GM12864 (cell line): ENCODE results near the gene SEMA7A.

ENCODE experiments used
- DNase-seq: peaks from one replicate; pipeline ENCODE4 v3.0.0-alpha.2; 2011; ENCODE audit warnings: low read depth
- H3K4me3 ChIP-seq: 2 replicates; pipeline ENCODE4 v1.5.1; 2011; ENCODE audit warnings: mild to moderate bottlenecking, low read depth, low read length, control low read depth
- TF ChIP-seq, protein P1 (sequence below): IDR thresholded peaks from 2 replicates; pipeline ENCODE4 v1.5.1; 2011; ENCODE audit warnings: low read depth, mild to moderate bottlenecking, moderate library complexity, low read length, control low read depth, inconsistent platforms; ENCODE audit errors: missing control alignments

Gene SEMA7A

DNA sequence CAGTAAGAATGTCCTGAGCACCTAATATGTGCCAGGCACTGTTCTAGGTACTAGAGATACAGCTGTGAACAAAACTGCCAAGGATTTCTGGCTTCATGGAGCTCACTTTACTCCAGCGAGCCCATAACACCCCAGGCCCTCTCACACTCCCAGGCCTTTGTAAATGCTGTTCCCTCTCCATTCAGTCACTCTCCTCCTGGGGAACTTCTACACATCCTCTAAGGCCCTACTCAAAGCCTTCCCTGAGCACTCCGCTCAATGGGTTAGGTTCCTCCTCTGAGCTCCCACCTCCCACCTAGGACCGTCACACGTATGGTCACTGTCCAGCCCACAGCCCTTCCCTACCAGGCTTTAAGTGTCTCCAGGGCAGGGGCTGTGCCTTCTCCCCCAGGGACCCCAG lies 27.2 kb downstream of the SEMA7A start:
- H3K4me3 ChIP-seq = no peak overlapping the region
- TF ChIP-seq, protein P1, sequence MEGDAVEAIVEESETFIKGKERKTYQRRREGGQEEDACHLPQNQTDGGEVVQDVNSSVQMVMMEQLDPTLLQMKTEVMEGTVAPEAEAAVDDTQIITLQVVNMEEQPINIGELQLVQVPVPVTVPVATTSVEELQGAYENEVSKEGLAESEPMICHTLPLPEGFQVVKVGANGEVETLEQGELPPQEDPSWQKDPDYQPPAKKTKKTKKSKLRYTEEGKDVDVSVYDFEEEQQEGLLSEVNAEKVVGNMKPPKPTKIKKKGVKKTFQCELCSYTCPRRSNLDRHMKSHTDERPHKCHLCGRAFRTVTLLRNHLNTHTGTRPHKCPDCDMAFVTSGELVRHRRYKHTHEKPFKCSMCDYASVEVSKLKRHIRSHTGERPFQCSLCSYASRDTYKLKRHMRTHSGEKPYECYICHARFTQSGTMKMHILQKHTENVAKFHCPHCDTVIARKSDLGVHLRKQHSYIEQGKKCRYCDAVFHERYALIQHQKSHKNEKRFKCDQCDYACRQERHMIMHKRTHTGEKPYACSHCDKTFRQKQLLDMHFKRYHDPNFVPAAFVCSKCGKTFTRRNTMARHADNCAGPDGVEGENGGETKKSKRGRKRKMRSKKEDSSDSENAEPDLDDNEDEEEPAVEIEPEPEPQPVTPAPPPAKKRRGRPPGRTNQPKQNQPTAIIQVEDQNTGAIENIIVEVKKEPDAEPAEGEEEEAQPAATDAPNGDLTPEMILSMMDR = no peak
- DNase-seq = no peak

DNA sequence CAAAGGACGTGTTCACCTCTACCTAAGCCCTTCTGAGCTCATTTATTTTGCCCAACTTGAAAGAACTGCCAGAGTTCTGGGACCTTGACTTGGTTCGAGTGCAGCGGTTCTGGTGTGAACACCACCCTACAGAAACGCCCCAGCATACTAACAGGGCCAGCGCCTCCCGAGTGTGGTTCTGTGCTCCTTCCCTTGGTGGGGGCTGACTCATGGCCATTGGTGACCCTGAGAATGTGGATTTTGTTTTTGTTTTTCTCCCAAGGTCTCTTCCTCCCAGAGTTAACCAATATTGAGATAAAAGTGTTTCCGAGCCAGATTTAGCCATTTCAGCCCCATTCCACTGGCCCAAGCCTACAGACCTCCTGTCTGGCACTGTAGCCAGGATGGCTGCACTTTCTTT lies 27.9 kb downstream of the SEMA7A start:
- no peak for DNase-seq
- TF ChIP-seq, protein P1 = no peak
- no peak overlapping the region for H3K4me3 ChIP-seq

DNA sequence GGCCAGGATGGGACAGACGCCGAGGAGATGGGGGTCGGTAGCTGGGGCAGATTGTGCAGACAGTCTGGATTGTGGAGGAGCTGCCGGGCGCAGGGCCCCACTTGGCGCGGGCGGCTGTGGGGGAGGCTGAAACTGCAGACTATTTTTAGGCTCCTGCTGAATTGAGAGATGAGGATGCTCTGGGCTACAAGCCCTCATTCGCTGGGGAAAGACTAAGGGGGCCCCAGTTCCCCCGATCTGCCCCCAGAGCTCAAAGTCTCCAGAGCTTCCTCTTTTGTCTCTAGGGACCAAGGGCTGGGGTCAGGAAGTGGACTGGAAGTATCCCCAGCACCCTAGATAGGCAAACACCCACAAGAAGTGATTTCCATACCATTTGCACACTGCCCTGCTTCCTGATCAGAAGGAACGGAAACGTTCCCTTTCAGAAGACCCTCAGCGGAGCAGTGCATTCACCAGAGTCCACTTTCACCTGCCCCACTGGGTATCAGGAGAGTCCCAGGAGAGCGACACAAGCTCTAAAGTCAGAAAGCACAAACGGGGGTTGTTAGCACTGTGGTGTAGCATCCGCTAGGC lies 29.7 kb downstream of the SEMA7A start:
- DNase-seq = peak; percentile 85
- H3K4me3 ChIP-seq = peak overlapping the region; percentile 34

DNA sequence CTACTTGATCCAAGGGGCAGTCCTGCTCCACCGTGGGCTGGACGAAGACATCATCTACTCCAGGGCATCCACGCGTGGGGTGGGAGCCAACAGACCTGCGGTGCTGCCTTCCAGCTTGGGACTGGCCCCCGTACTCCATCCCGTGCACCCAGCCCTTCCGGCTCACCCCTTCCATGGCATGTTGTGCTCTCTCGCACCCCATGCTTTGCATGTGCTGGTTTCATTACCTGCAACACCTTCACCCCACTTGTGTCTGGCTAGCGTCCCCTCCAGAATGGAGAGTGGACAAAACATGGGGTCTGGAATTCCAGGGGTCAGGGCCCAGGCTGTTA lies 30.2 kb downstream of the SEMA7A start:
- H3K4me3 ChIP-seq = peak overlapping the region; percentile 34
- no peak for DNase-seq
- TF ChIP-seq, protein P1 = no peak

More for the DNA sequence above, 29.7 kb downstream of the SEMA7A start:
- TF ChIP-seq, protein P1 = no peak

DNA sequence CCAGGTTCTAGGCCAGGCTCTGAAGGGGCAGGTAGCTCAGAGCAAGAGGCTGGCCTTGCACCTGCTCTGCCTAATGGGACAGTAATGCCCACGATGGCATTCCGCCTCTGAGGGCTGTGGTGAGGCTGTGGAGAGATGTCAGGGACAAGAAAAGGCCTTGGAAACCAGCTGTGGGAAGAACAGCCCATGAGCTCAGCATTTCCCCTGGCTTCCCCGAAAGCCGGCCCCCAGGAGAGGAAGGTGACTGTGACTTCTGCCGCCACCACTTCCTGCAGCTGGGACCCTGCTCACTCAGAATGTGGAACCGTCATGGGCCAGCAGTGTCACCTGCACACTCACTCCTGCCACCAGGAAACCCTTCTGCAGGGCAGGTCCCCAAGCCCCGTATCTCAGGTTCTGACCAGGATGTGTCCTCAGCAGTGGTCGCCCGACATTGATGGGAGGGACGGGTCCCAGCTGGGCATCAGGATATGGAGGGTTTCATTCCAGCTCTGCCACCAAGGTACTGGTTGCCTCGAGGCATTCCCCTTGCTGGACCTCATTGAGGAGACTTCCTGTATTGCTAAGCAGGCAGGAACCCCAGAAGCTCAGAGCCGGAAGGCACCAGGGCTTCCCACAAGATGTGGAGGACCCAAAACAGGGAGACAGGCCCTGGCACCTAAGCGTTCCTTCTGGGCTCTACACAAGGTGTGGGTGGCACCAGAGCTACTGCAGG lies 30.7 kb downstream of the SEMA7A start:
- peak overlapping the region; percentile 34 for H3K4me3 ChIP-seq

DNA sequence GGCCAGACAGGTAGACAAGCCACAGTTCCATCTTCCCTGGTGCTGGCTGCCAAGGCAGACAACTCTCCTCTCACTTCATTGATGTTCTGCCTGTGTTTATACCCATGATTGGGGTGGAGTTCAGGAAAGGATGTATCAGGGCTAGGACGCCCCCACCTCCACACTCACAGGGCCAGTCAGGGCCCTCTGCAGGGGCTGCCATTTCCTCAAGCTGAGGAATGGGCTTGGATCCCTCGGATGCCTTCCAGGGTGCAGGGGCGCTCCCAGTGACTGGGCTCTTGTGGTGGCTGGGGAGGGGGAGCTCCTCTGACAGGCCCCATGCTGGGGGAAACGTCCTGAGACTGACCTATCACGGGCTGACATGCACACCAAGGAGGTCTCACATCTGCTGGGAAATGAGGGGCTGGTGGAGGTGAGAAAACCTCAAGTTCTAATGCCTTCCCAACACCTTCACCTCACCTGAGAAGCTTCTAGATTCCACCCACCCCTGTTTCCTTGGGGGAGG lies 31.4 kb downstream of the SEMA7A start:
- DNase-seq = no peak
- TF ChIP-seq, protein P1 = no peak
- no peak overlapping the region for H3K4me3 ChIP-seq

More for the DNA sequence above, 30.7 kb downstream of the SEMA7A start:
- DNase-seq = no peak
- TF ChIP-seq, protein P1 = no peak
